Measurements from ENCODE around the gene ETS2. TPM values are rescaled to one million over a fixed set of nuclear protein-coding genes. Genes with fewer than 3 reads are reported as not detected.

Gene ETS2
- total and polyA plus RNA-seq, 2 donors (not counting 1 experiment from before 2014, with no cell fraction given) = 1.9 to 5.6 TPM

DNA sequence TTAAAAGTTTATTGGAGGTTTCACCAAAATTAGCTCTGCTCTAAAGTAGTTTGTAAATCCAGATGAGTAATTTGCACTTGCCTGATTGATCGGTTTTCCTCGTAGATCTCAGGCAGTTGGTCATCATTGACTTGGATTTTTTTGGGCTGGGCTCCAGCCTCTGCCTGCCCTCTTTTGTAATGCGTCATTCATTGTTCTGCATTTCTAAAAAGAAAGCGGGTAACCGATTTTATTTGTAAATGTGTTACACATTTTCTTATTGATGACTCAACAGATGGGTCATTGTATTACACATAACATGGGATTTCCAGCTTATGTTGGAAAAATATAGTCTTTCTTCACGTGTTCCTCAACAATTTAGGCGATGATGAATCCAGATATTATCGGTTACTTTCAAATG lies 5.5 kb downstream of the ETS2 start:
- H3K36me3 ChIP-seq (replicated peaks in 1 of 2; ENCODE audit: control extremely low read depth in 1 of 2, control insufficient read depth in 1 of 2, extremely low read depth in 1 of 2, insufficient read depth in 2 of 2, low read length in 1 of 2) = no peaks in the 10 kb centered on the region

DNA sequence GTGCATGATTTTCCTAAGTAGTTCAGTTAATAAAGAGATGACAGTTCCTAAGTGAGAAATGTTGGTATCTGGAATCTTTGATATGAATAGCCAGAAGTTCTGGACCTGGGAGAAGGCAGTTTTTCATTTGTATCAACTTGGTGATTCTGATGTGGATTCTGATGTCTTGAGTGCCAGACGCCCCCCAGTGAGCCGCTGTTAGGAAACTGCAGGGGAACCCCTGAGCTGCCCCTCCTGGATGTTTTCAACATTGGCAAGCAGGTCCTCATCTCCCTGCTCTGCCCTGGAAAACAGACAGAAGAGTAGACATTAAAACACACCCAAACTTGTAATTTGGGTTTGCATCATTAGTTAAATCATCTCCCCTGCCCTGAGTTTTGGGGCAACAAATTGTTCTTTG lies 7.4 kb downstream of the ETS2 start:
- no peak for DNase-seq
- TF ChIP-seq CTCF (IDR thresholded peaks at IDR 0.05) (no peak), EZH2 (IDR thresholded peaks at IDR 0.05; ENCODE audit: borderline replicate concordance, insufficient read depth, low read depth, low read length, poor library complexity, severe bottlenecking) (no peak)
- ChIA-PET POLR2A (no interaction called here), CTCF (no interaction called here)
- H3K27me3 Mint-ChIP-seq = no peaks in the 10 kb centered on the region
- Histone ChIP-seq H3K36me3 (replicated peaks in 1 of 2; ENCODE audit: control extremely low read depth in 1 of 2, control insufficient read depth in 1 of 2, extremely low read depth in 1 of 2, insufficient read depth in 2 of 2, low read length in 1 of 2) (peaks cover 0 to 4% of the 10 kb centered on the region in 2 experiments), H3K4me2 (replicated peaks; ENCODE audit: low read depth, low read length, poor library complexity, severe bottlenecking) (no peak overlapping the region), H3K79me2 (ENCODE audit: control insufficient read depth, insufficient read depth, low read length) (no peaks in the 10 kb centered on the region), H2AFZ (ENCODE audit: insufficient read depth, low read depth, low read length, poor library complexity, severe bottlenecking) (no peak overlapping the region), H3K9me3 (ENCODE audit: control extremely low read depth in 1 of 3, control insufficient read depth in 2 of 3, insufficient read depth in 1 of 3, low read length in 2 of 3) (no peaks in the 10 kb centered on the region), H3K9ac (ENCODE audit: low read length) (no peak overlapping the region), H3K27me3 (replicated peaks in 1 of 4; ENCODE audit: control extremely low read depth in 1 of 4, control insufficient read depth in 3 of 4, insufficient read depth in 4 of 4, low read length in 3 of 4) (peaks cover 0 to under 1% (median 0%) of the 10 kb centered on the region in 4 experiments), H3K4me1 (ENCODE audit: control insufficient read depth in 2 of 2, insufficient read depth in 2 of 2, low read length in 2 of 2) (peaks cover 0 to 6% of the 10 kb centered on the region in 2 donors), H4K20me1 (ENCODE audit: control insufficient read depth, insufficient read depth, low read length, poor library complexity, severe bottlenecking) (no peaks in the 10 kb centered on the region), H3K4me3 (ENCODE audit: control extremely low read depth in 1 of 5, extremely low read depth in 1 of 5, insufficient read depth in 1 of 5, low read depth in 2 of 5, low read length in 4 of 5) (no peak overlapping the region), H3K27ac (ENCODE audit: low read length in 2 of 2) (no peak overlapping the region)
- intact Hi-C loops (cut with micrococcal nuclease) = no loop called here
- H3K4me1 Mint-ChIP-seq = peaks cover 7% of the 10 kb centered on the region
- WGBS (ENCODE audit: insufficient coverage) = 100% methylated on average over 2 of the region's 2 CpGs
- H3K4me3 Mint-ChIP-seq = no peak overlapping the region
- no peak for ATAC-seq (ENCODE audit: low read depth)
- H3K9me3 Mint-ChIP-seq (ENCODE audit: insufficient read depth) = no peaks in the 10 kb centered on the region
- no peak overlapping the region for H3K27ac Mint-ChIP-seq

More for the DNA sequence above, 5.5 kb downstream of the ETS2 start:
- no peaks in the 10 kb centered on the region for H3K79me2 ChIP-seq (ENCODE audit: control insufficient read depth, insufficient read depth, low read length)
- ChIA-PET CTCF (no interaction called here), POLR2A (no interaction called here)
- Mint-ChIP-seq H3K27ac (no peak overlapping the region), H3K9me3 (ENCODE audit: insufficient read depth) (no peaks in the 10 kb centered on the region), H3K27me3 (peaks cover 6% of the 10 kb centered on the region), H3K4me3 (no peak overlapping the region), H3K4me1 (peaks cover 16% of the 10 kb centered on the region)
- no peak overlapping the region for H3K4me2 ChIP-seq (replicated peaks; ENCODE audit: low read depth, low read length, poor library complexity, severe bottlenecking)
- intact Hi-C loops (cut with micrococcal nuclease) = no loop called here
- WGBS (ENCODE audit: insufficient coverage) = 100% methylated on average over 2 of the region's 8 CpGs
- no peak overlapping the region for H3K4me3 ChIP-seq (ENCODE audit: control extremely low read depth in 1 of 5, extremely low read depth in 1 of 5, insufficient read depth in 1 of 5, low read depth in 2 of 5, low read length in 4 of 5)
- ATAC-seq (ENCODE audit: low read depth) (no peak), DNase-seq (no peak)
- H3K27ac ChIP-seq (ENCODE audit: low read length in 2 of 2) = no peak overlapping the region
- H3K27me3 ChIP-seq (replicated peaks in 1 of 4; ENCODE audit: control extremely low read depth in 1 of 4, control insufficient read depth in 3 of 4, insufficient read depth in 4 of 4, low read length in 3 of 4) = peaks cover 0 to 6% (median 3%) of the 10 kb centered on the region in 4 experiments
- H3K9ac ChIP-seq (ENCODE audit: low read length) = no peak overlapping the region
- no peak for TF ChIP-seq EZH2 (IDR thresholded peaks at IDR 0.05; ENCODE audit: borderline replicate concordance, insufficient read depth, low read depth, low read length, poor library complexity, severe bottlenecking)
- no peak for TF ChIP-seq CTCF (IDR thresholded peaks at IDR 0.05)
- peaks cover 6 to 12% of the 10 kb centered on the region in 2 donors for H3K4me1 ChIP-seq (ENCODE audit: control insufficient read depth in 2 of 2, insufficient read depth in 2 of 2, low read length in 2 of 2)
- H4K20me1 ChIP-seq (ENCODE audit: control insufficient read depth, insufficient read depth, low read length, poor library complexity, severe bottlenecking) = no peaks in the 10 kb centered on the region
- H2AFZ ChIP-seq (ENCODE audit: insufficient read depth, low read depth, low read length, poor library complexity, severe bottlenecking) = no peak overlapping the region
- no peaks in the 10 kb centered on the region for H3K9me3 ChIP-seq (ENCODE audit: control extremely low read depth in 1 of 3, control insufficient read depth in 2 of 3, insufficient read depth in 1 of 3, low read length in 2 of 3)
